Lung microvascular endothelial cell (primary cell): ENCODE measurements around the gene HRH1. TPM values are rescaled to one million over a fixed set of nuclear protein-coding genes. Genes with fewer than 3 reads are reported as not detected.

Experiments used
- DNase-seq, 2 donors: peaks; one replicate each; pipeline versions ENCODE4 v3.0.0 to v3.0.0-alpha.2; 2010; ENCODE audit warnings: low read depth in 2 of 2
- total RNA-seq: library from RNA; depleted of rRNA; stranded (reverse); fragments of >200 nt; gene quantifications from 2 replicates; pipeline ENCODE4 v1.2.1, GENCODE V29; 2014

The HRH1 gene
- total RNA-seq, 1 donor from 2014 or later: 1.6 TPM

GRCh38 chr3:11312166-11312565, 157.9 kb downstream of the HRH1 start:
- DNase-seq: no peak

Other genes with a start within 250 kb of the HRH1 start
- under 0.01 TPM in 1 of 2 replicates, not detected in the other for gene SLC6A1, start 161.7 kb upstream of the HRH1 start, total RNA-seq
- 25.4 and 30.5 TPM in 2 replicates for gene ATG7, start 117.9 kb downstream of the HRH1 start, total RNA-seq